H1 (cell line): ENCODE results near the gene CHP2. TPM values are rescaled to one million over a fixed set of nuclear protein-coding genes. Genes with fewer than 3 reads are reported as not detected.

ENCODE experiments used
- CTCF ChIA-PET: fragments of 300-600 bp; sonication (Branson Sonifier 250); formaldehyde crosslinking; loops from one replicate; lab custom pipeline; 2021; ENCODE audit not compliant: partially characterized antibody; lab: Charles Lee
- POLR2A ChIA-PET: fragments of 300-600 bp; sonication (Branson Sonifier 250); formaldehyde crosslinking; loops from one replicate; lab custom pipeline; 2021; ENCODE audit warnings: inconsistent platforms; ENCODE audit not compliant: partially characterized antibody; lab: Charles Lee
- DNase-seq, 2 experiments: peaks; one replicate each; pipeline versions ENCODE4 v3.0.0 to v3.0.0-alpha.2; 2010 to 2022; ENCODE audit warnings: low spot score in 2 of 2, low read depth in 1 of 2, mixed read lengths in 1 of 2
- FAIRE-seq: peaks from 2 replicates; lab custom pipeline; 2011; peaks lifted over from hg19 to GRCh38; lab: Jason Lieb, UNC
- H2AFZ ChIP-seq: 2 replicates; pipeline ENCODE4 v1.8.1; 2012; ENCODE audit warnings: low read length, inconsistent platforms
- H2AK5ac ChIP-seq: 2 replicates; pipeline ENCODE4 v1.6.1; 2013; ENCODE audit warnings: low read depth, low read length
- H2BK120ac ChIP-seq: replicated peaks from 2 replicates; pipeline ENCODE3; 2013; ENCODE audit warnings: low read depth, low read length, inconsistent platforms
- H2BK12ac ChIP-seq: 2 replicates; pipeline ENCODE4 v1.6.1; 2013; ENCODE audit warnings: low read depth, low read length
- H2BK15ac ChIP-seq: 2 replicates; pipeline ENCODE4 v1.6.1; 2013; ENCODE audit warnings: low read length
- H2BK20ac ChIP-seq: 2 replicates; pipeline ENCODE4 v1.6.1; 2013; ENCODE audit warnings: low read length
- H2BK5ac ChIP-seq: 2 replicates; pipeline ENCODE4 v1.6.1; 2013; ENCODE audit warnings: low read depth, low read length
- H3K14ac ChIP-seq: 2 replicates; pipeline ENCODE4 v1.6.1; 2013; ENCODE audit warnings: inconsistent platforms; ENCODE audit not compliant: insufficient read length
- H3K18ac ChIP-seq: 2 replicates; pipeline ENCODE4 v1.6.1; 2013; ENCODE audit warnings: low read length; ENCODE audit errors: extremely low read depth
- H3K23ac ChIP-seq: 2 replicates; pipeline ENCODE4 v1.6.1; 2013; ENCODE audit warnings: inconsistent platforms; ENCODE audit not compliant: insufficient read length
- H3K23me2 ChIP-seq: 2 replicates; pipeline ENCODE4 v1.6.1; 2013; ENCODE audit warnings: low read depth, low read length
- H3K27ac ChIP-seq: 2 replicates; pipeline ENCODE4 v1.6.1; 2011; ENCODE audit warnings: low read depth, low read length, inconsistent platforms
- H3K27me3 ChIP-seq, 4 experiments: replicated peaks in 1 of 4; 1 replicate in 1 of 4; 2 replicates in 3 of 4; pipeline versions ENCODE4 v1.6.1 to v1.8.1; 2011 to 2013; ENCODE audit warnings: low read length in 3 of 4, mild to moderate bottlenecking in 3 of 4, inconsistent platforms in 2 of 4, mixed read lengths in 2 of 4, moderate library complexity in 1 of 4; ENCODE audit not compliant: control insufficient read depth in 3 of 4, insufficient read depth in 3 of 4; ENCODE audit errors: extremely low read depth in 1 of 4
- H3K36me3 ChIP-seq, 4 experiments: 2 replicates each; pipeline versions ENCODE4 v1.6.1 to v1.8.1; 2011 to 2013; ENCODE audit warnings: mild to moderate bottlenecking in 4 of 4, low read length in 3 of 4, moderate library complexity in 2 of 4, control low read depth in 1 of 4, inconsistent platforms in 1 of 4; ENCODE audit not compliant: insufficient read depth in 4 of 4, control insufficient read depth in 2 of 4
- H3K4ac ChIP-seq: replicated peaks from 2 replicates; pipeline ENCODE3; 2013; ENCODE audit warnings: low read length, low read depth, mixed read lengths, inconsistent platforms; ENCODE audit not compliant: insufficient read length
- H3K4me1 ChIP-seq, 4 experiments: replicated peaks in 1 of 4; 1 replicate in 1 of 4; 2 replicates in 3 of 4; pipeline versions ENCODE4 v1.6.1 to v1.8.1; 2011 to 2013; ENCODE audit warnings: low read length in 3 of 4, inconsistent platforms in 2 of 4, mixed read lengths in 1 of 4; ENCODE audit not compliant: insufficient read depth in 4 of 4, control insufficient read depth in 3 of 4
- H3K4me2 ChIP-seq, 2 experiments: 2 replicates each; pipeline versions ENCODE4 v1.6.1 to v1.8.1; 2011 to 2013; ENCODE audit warnings: low read depth in 2 of 2, low read length in 2 of 2, control low read depth in 1 of 2, inconsistent platforms in 1 of 2, mild to moderate bottlenecking in 1 of 2; ENCODE audit not compliant: insufficient read depth in 1 of 2
- H3K4me3 ChIP-seq, 4 experiments: fragments of 200-600, 300-600 bp in 1 of 4; sonication (generic), shearing (Covaris generic), sonication (Bioruptor Twin) in 1 of 4; 2 replicates each; pipeline versions ENCODE4 v1.5.1 to v1.8.1; 2011 to 2016; ENCODE audit warnings: low read length in 4 of 4, low read depth in 3 of 4, control low read depth in 2 of 4, inconsistent platforms in 2 of 4, mild to moderate bottlenecking in 2 of 4, mixed read lengths in 1 of 4, moderate library complexity in 1 of 4; ENCODE audit not compliant: insufficient read depth in 2 of 4; ENCODE audit errors: extremely low read depth in 1 of 4
- H3K56ac ChIP-seq: replicated peaks from 2 replicates; pipeline ENCODE3; 2013; ENCODE audit warnings: low read depth, mild to moderate bottlenecking, mixed read lengths, low read length, inconsistent platforms; ENCODE audit not compliant: insufficient read length
- H3K79me1 ChIP-seq: 2 replicates; pipeline ENCODE4 v1.6.1; 2013; ENCODE audit warnings: low read depth, low read length, control low read depth
- H3K79me2 ChIP-seq, 2 experiments: 2 replicates each; pipeline versions ENCODE4 v1.6.1 to v1.8.1; 2012 to 2013; ENCODE audit warnings: low read length in 2 of 2, mild to moderate bottlenecking in 2 of 2, inconsistent platforms in 1 of 2; ENCODE audit not compliant: insufficient read depth in 2 of 2, control insufficient read depth in 1 of 2
- H3K9ac ChIP-seq, 4 experiments: replicated peaks in 1 of 4; 1 replicate in 1 of 4; 2 replicates in 3 of 4; pipeline versions ENCODE4 v1.6.1 to v1.8.1; 2011 to 2013; ENCODE audit warnings: low read depth in 3 of 4, low read length in 3 of 4, control low read depth in 2 of 4, mild to moderate bottlenecking in 2 of 4, moderate library complexity in 2 of 4, inconsistent platforms in 1 of 4; ENCODE audit errors: extremely low read depth in 1 of 4
- H3K9me3 ChIP-seq, 2 experiments: 2 replicates each; pipeline versions ENCODE4 v1.6.1 to v1.8.1; 2012 to 2013; ENCODE audit warnings: mild to moderate bottlenecking in 2 of 2, moderate library complexity in 2 of 2, control low read depth in 1 of 2, inconsistent platforms in 1 of 2, low read depth in 1 of 2, low read length in 1 of 2, mixed read lengths in 1 of 2; ENCODE audit not compliant: insufficient read depth in 2 of 2
- H4K20me1 ChIP-seq, 2 experiments: replicated peaks in 1 of 2; 2 replicates each; pipeline versions ENCODE3 to v1.8.1; 2011 to 2013; ENCODE audit warnings: inconsistent platforms in 2 of 2, low read length in 2 of 2, mild to moderate bottlenecking in 1 of 2; ENCODE audit not compliant: insufficient read depth in 2 of 2, control insufficient read depth in 1 of 2
- H4K5ac ChIP-seq: 2 replicates; pipeline ENCODE4 v1.6.1; 2013; ENCODE audit warnings: low read length, low read depth, mixed read lengths, inconsistent platforms; ENCODE audit not compliant: insufficient read length
- H4K8ac ChIP-seq: 2 replicates; pipeline ENCODE4 v1.8.0; 2013; ENCODE audit warnings: mild to moderate bottlenecking, moderate library complexity, low read length, inconsistent platforms; ENCODE audit not compliant: insufficient read depth; ENCODE audit errors: extremely low read depth
- H4K91ac ChIP-seq: replicated peaks from 2 replicates; pipeline ENCODE3; 2013; ENCODE audit warnings: low read length, mixed read lengths, inconsistent platforms; ENCODE audit not compliant: insufficient read length
- CEBPB ChIP-seq: IDR thresholded peaks from 2 replicates; pipeline ENCODE4 v1.6.1; 2012; ENCODE audit warnings: low read depth, low read length
- JUN ChIP-seq: IDR thresholded peaks from 2 replicates; pipeline ENCODE4 v1.6.1; 2011; ENCODE audit warnings: low read depth, mild to moderate bottlenecking, improper control_type of control experiment, low read length
- JUND ChIP-seq: IDR thresholded peaks from 2 replicates; pipeline ENCODE4 v1.6.1; 2011; ENCODE audit warnings: mild to moderate bottlenecking, improper control_type of control experiment, low read length
- POLR2AphosphoS5 ChIP-seq: IDR thresholded peaks from 2 replicates; pipeline ENCODE4 v1.6.1; 2011; ENCODE audit warnings: low read depth, low read length
- SUZ12 ChIP-seq: fragments of 200-600 bp; sonication (generic); IDR thresholded peaks from 2 replicates; pipeline ENCODE4 v1.6.1; 2012; ENCODE audit warnings: mild to moderate bottlenecking, inconsistent platforms, low read length, moderate library complexity, mixed read lengths
- TAF1 ChIP-seq: IDR thresholded peaks from 2 replicates; pipeline ENCODE4 v1.6.1; 2011; ENCODE audit warnings: mild to moderate bottlenecking, low read depth, low read length
- TBP ChIP-seq: IDR thresholded peaks from 2 replicates; pipeline ENCODE4 v1.6.1; 2011; ENCODE audit warnings: low read depth, low read length, improper control_type of control experiment
- WGBS, 2 experiments: shearing (Covaris generic) in 1 of 2; methylation state at CpG; one replicate each; pipeline versions ENCODE4 v1.1.6 to v1.1.7; 2013 to 2015; ENCODE audit warnings: low lambda C conversion rate in 2 of 2, mixed read lengths in 2 of 2, inconsistent platforms in 1 of 2, low coverage in 1 of 2, missing lambda C conversion rate in 1 of 2; ENCODE audit not compliant: insufficient replicate concordance in 2 of 2, insufficient coverage in 1 of 2, insufficient read length in 1 of 2; ENCODE audit errors: extremely low coverage in 1 of 2, missing lambda C conversion rate in 1 of 2; 5-methylcytosine and 5-hydroxymethylcytosine counted together
- polyA plus RNA-seq, 7 experiments: library from polyadenylated mRNA; depleted of rRNA in 3 of 7; stranded (reverse) in 5 of 7; unstranded in 2 of 7; fragments of >200 nt in 5 of 7; fragments of 200-250 nt in 2 of 7; gene quantifications; 1 replicate in 5 of 7; 2 replicates in 1 of 7; 4 replicates in 1 of 7; pipeline versions ENCODE4 v1.2.1 to v1.2.3, GENCODE V29; 2011 to 2013; ENCODE audit warnings: missing spikeins in 2 of 7, mixed read lengths in 2 of 7
- total RNA-seq: library from RNA; stranded (reverse); fragmentation: NEBNext Ultra II Directional; extraction: Animal tissue kit (Norgen Biotek cat#: 25700); gene quantifications from 2 replicates; pipeline ENCODE4 v1.2.1, GENCODE V29; 2021
- TF ChIP-seq, protein P1 (sequence below): IDR thresholded peaks from 2 replicates; pipeline ENCODE4 v1.6.1; 2011; ENCODE audit warnings: low read length, improper control_type of control experiment
- TF ChIP-seq, protein P2 (sequence below): IDR thresholded peaks from 2 replicates; pipeline ENCODE4 v1.6.1; 2012; ENCODE audit warnings: inconsistent platforms

The CHP2 gene
- total and polyA plus RNA-seq, 2 of the 8 experiments (the other 6 are each of a cell fraction or from before 2014, with no cell fraction given), result 1.3 to 1.6 TPM

DNA sequence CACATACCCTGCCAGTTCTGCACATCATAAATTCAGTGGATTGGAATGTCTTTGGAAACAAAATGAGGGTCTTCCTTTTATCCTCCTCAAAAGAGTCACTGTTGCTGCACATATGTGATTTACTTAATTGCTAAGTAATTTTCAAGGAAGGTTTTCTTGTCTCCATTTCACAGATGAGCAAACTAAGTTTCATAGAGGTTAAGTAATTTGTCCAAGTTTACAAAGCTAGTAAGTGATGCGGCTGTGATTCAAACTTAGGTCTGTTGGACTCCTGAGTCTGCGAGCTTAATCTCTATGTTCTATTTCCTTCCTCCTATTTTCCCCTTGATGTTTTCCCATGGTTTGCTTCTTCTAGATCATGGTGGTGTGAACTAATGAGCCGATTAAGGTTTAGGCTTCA, 28.1 kb upstream of the CHP2 start:
- H3K9me3 ChIP-seq, result 0 out of 4 replicates have a peak, but pooled peaks cover 0 to 3% of the 10 kb centered on the region in 2 experiments
- no peak overlapping the region for H3K4ac ChIP-seq
- no peaks in the 10 kb centered on the region for H3K27me3 ChIP-seq
- H3K4me2 ChIP-seq, result no peak overlapping the region
- TF ChIP-seq TBP (no peak), SUZ12 (no peak), TAF1 (no peak), POLR2AphosphoS5 (no peak), CEBPB (no peak), JUND (no peak), JUN (no peak)
- TF ChIP-seq, protein P1, sequence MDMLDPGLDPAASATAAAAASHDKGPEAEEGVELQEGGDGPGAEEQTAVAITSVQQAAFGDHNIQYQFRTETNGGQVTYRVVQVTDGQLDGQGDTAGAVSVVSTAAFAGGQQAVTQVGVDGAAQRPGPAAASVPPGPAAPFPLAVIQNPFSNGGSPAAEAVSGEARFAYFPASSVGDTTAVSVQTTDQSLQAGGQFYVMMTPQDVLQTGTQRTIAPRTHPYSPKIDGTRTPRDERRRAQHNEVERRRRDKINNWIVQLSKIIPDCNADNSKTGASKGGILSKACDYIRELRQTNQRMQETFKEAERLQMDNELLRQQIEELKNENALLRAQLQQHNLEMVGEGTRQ, result no peak
- TF ChIP-seq, protein P2, sequence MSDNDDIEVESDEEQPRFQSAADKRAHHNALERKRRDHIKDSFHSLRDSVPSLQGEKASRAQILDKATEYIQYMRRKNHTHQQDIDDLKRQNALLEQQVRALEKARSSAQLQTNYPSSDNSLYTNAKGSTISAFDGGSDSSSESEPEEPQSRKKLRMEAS, result no peak
- H3K9ac ChIP-seq, result no peak overlapping the region
- no peaks in the 10 kb centered on the region for H3K36me3 ChIP-seq
- H3K27ac ChIP-seq, result no peak overlapping the region
- H3K23me2 ChIP-seq, result peaks cover 2% of the 10 kb centered on the region; the same call in 1 of the 2 replicates
- FAIRE-seq (no peak), DNase-seq (no peak)
- H3K14ac ChIP-seq, result no peak overlapping the region
- H2BK120ac ChIP-seq, result no peak overlapping the region
- H2BK12ac ChIP-seq, result no peak overlapping the region
- H4K20me1 ChIP-seq, result no peaks in the 10 kb centered on the region
- H3K79me1 ChIP-seq, result no peaks in the 10 kb centered on the region
- H2BK20ac ChIP-seq, result no peak overlapping the region
- H3K23ac ChIP-seq, result no peak overlapping the region
- H3K56ac ChIP-seq, result no peak overlapping the region
- no peak overlapping the region for H4K91ac ChIP-seq
- no peak overlapping the region for H3K18ac ChIP-seq
- H3K79me2 ChIP-seq, result no peaks in the 10 kb centered on the region
- no peak overlapping the region for H4K5ac ChIP-seq
- no peak overlapping the region for H4K8ac ChIP-seq
- H2BK15ac ChIP-seq, result peak overlapping the region; percentile 61; the same call in 1 of the 2 replicates
- peaks cover 0 to 2% (median 0%) of the 10 kb centered on the region in 4 experiments; a peak in 5 of 7 replicates for H3K4me1 ChIP-seq
- H2AK5ac ChIP-seq, result no peak overlapping the region
- H3K4me3 ChIP-seq, result no peak overlapping the region
- WGBS, 2 experiments, result 90% methylated on average over 3 of the region's 3 CpGs; no CpG with 5 or more reads in 1 of the 2 experiments
- ChIA-PET POLR2A (interaction anchor here (1.2 to 2.8 kb wide), 2 partner anchors 26 to 49 kb away, joined by 3 to 8 read pairs; no protein-coding TSS in a partner anchor), CTCF (interaction anchor here (0.8 to 2.1 kb wide), 5 partner anchors 8 to 92 kb away, joined by 3 to 9 read pairs (median 3); no protein-coding TSS in a partner anchor)
- no peak overlapping the region for H2AFZ ChIP-seq
- no peak overlapping the region for H2BK5ac ChIP-seq
